ENCODE measurements around the gene STYK1. TPM values are rescaled to one million over a fixed set of nuclear protein-coding genes. Genes with fewer than 3 reads are reported as not detected.
"Not testable (repeated sequence)": the region's sequence is repeated elsewhere in the genome, so short reads cannot be mapped to it uniquely, and the experiment has no call there.

STYK1 gene
- polyA plus RNA-seq, 1 donor = 0.13 TPM

GRCh38 chr12:10689146-10689545 is 15.3 kb upstream of the STYK1 start:
- no peak for DNase-seq (ENCODE audit: low read depth)

- DNase-seq (ENCODE audit: low read depth) = no peak
Measured at GRCh38 chr12:10688042-10688441, 14.2 kb upstream of the STYK1 start.

- no peak for DNase-seq (ENCODE audit: low read depth)
Measured at GRCh38 chr12:10672231-10672868, 1.5 kb downstream of the STYK1 start.

- DNase-seq (ENCODE audit: low read depth) = no peak
Measured at GRCh38 chr12:10669533-10669932, 4.3 kb downstream of the STYK1 start.

GRCh38 chr12:10668526-10668925 is 5.3 kb downstream of the STYK1 start:
- no peak for DNase-seq (ENCODE audit: low read depth)

GRCh38 chr12:10667581-10667980 is 6.3 kb downstream of the STYK1 start:
- no peak for DNase-seq (ENCODE audit: low read depth)

- no peak for DNase-seq (ENCODE audit: low read depth)
Measured at GRCh38 chr12:10664499-10664898, 9.4 kb downstream of the STYK1 start.

- no peak for DNase-seq (ENCODE audit: low read depth)
Measured at GRCh38 chr12:10663869-10664268, 10.0 kb downstream of the STYK1 start.

GRCh38 chr12:10661338-10661737 is 12.5 kb downstream of the STYK1 start:
- no peak for DNase-seq (ENCODE audit: low read depth)

- DNase-seq (ENCODE audit: low read depth) = no peak
Measured at GRCh38 chr12:10654003-10654402, 19.8 kb downstream of the STYK1 start.

GRCh38 chr12:10652192-10652591 is 21.7 kb downstream of the STYK1 start:
- DNase-seq (ENCODE audit: low read depth) = no peak

GRCh38 chr12:10646576-10646975 is 27.3 kb downstream of the STYK1 start:
- not testable (repeated sequence) for DNase-seq (ENCODE audit: low read depth)

- no peak for DNase-seq (ENCODE audit: low read depth)
Measured at GRCh38 chr12:10645910-10646309, 27.9 kb downstream of the STYK1 start.

GRCh38 chr12:10641735-10642500 is 31.9 kb downstream of the STYK1 start:
- no peak for DNase-seq (ENCODE audit: low read depth)

GRCh38 chr12:10638728-10639127 is 35.1 kb downstream of the STYK1 start:
- no peak for DNase-seq (ENCODE audit: low read depth)

- no peak for DNase-seq (ENCODE audit: low read depth)
Measured at GRCh38 chr12:10636611-10637010, 37.2 kb downstream of the STYK1 start.

GRCh38 chr12:10636124-10636523 is 37.7 kb downstream of the STYK1 start:
- no peak for DNase-seq (ENCODE audit: low read depth)

GRCh38 chr12:10635306-10635705 is 38.5 kb downstream of the STYK1 start:
- DNase-seq (ENCODE audit: low read depth) = no peak

- DNase-seq (ENCODE audit: low read depth) = no peak
Measured at GRCh38 chr12:10634427-10634826, 39.4 kb downstream of the STYK1 start.

GRCh38 chr12:10633541-10633940 is 40.3 kb downstream of the STYK1 start:
- no peak for DNase-seq (ENCODE audit: low read depth)

GRCh38 chr12:10632226-10632625 is 41.6 kb downstream of the STYK1 start:
- DNase-seq (ENCODE audit: low read depth) = no peak

GRCh38 chr12:10624605-10625004 is 49.2 kb downstream of the STYK1 start:
- no peak for DNase-seq (ENCODE audit: low read depth)

GRCh38 chr12:10623131-10623530 is 50.7 kb downstream of the STYK1 start:
- no peak for DNase-seq (ENCODE audit: low read depth)
